ENCODE data around the gene THAP5. TPM values are rescaled to one million over a fixed set of nuclear protein-coding genes. Genes with fewer than 3 reads are reported as not detected.

The THAP5 gene
- total and polyA plus RNA-seq, 10 donors, result 8.8 to 44.1 (median 30.6) TPM

DNA sequence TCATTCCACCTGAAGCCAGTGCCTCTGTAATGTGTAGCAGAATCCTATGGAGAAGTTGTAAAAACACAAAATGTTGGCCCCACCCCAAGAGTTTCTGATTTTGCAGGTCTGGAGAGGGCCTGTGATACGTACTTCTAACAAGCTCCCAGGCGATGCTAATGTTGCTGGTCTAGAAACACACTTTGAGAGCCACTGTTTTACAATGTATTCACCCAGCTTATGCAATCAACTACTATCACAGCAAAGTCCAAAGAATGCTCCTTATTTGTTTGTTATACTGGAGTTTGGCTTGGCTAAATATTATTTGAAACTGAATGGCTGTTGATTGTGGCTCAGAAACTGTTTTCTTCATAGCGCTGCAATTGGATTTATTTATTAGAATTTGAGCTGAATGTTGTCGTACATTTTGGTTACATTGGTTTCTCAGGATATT, 44.5 kb upstream of the THAP5 start:
- H3K4me3 ChIP-seq, result no peak overlapping the region
- no peaks in the 10 kb centered on the region for H3K36me3 ChIP-seq
- no peaks in the 10 kb centered on the region for H3K27me3 ChIP-seq (replicated peaks in 1 of 7)
- no peak overlapping the region for H3K27ac ChIP-seq
- WGBS, 5 donors, result 88 to 99% (median 94%) methylated on average over 4 of the region's 4 CpGs
- intact Hi-C loops (cut with DNase I; ENCODE audit: low total_unique reads), result no loop called here
- TF ChIP-seq POLR2AphosphoS5 (IDR thresholded peaks at IDR 0.05) (no peak), POLR2A (IDR thresholded peaks at IDR 0.05) (no peak)
- TF ChIP-seq, protein P1, sequence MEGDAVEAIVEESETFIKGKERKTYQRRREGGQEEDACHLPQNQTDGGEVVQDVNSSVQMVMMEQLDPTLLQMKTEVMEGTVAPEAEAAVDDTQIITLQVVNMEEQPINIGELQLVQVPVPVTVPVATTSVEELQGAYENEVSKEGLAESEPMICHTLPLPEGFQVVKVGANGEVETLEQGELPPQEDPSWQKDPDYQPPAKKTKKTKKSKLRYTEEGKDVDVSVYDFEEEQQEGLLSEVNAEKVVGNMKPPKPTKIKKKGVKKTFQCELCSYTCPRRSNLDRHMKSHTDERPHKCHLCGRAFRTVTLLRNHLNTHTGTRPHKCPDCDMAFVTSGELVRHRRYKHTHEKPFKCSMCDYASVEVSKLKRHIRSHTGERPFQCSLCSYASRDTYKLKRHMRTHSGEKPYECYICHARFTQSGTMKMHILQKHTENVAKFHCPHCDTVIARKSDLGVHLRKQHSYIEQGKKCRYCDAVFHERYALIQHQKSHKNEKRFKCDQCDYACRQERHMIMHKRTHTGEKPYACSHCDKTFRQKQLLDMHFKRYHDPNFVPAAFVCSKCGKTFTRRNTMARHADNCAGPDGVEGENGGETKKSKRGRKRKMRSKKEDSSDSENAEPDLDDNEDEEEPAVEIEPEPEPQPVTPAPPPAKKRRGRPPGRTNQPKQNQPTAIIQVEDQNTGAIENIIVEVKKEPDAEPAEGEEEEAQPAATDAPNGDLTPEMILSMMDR (IDR thresholded peaks at IDR 0.05 in 8 of 11, conservative IDR thresholded peaks at IDR 0.05 in 3 of 11), result no peak
- no peaks in the 10 kb centered on the region for H3K9me3 ChIP-seq
- no peaks in the 10 kb centered on the region for H3K4me1 ChIP-seq
- DNase-seq, result no peak

DNA sequence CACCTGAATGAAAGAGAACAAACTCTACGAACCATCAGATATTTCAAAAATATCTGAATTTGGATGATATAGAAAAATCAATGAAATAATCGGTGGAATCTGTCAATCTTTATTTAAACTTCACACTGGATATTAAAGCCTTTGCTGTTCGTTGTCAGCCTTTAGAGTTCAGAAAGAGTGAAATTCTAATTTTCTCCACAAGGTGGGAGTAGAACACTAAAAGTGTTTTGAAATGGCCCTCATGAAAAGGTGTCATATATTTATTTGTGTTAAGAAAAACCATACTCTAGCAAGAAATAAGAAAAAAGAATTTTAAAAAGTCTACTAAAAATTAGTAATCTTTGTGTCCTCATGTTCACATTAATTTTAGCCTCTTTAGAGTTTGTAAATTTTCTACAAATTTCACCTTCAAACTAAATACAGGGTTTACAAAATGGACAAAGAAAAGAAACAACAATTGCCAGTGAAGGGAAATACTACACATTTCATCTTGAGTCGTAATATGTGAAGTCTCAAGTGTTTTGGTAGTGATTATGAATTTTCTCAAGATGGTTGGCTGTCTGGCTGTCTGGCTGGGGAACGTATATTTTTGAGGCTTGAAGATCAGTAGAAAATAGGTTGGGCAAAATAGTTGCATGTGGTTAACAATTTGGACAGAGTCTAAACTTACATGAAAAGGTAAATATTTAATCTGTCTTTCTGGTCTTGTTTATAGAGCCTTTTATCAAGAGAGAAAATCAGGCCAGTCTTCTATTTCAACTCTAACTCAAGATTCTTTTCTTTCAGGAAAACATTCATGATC, 43.8 kb upstream of the THAP5 start:
- no peak for DNase-seq
- 26 to 35% (median 28%) methylated on average over 5 of the region's 5 CpGs for WGBS, 5 donors

DNA sequence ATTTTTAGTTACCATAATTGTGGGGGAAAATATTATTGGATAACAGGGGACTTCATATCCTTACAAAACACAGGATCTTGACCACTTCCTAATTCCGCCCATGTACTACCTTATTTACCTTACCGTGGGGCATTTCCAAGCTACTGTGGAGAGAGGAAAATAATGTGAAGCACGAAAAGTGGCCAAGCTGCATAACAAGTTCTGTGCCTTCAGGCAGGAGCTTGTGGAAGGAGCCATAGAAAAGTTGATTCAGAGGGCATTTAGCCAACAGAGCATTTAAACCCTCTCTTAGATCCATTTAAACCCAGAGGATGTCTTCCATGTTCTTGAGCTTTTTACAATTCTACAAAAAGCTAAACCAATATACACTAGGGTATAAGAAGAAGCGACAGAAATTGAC, 41.8 kb upstream of the THAP5 start:
- TF ChIP-seq POLR2AphosphoS5 (IDR thresholded peaks at IDR 0.05), result no peak
- TF ChIP-seq POLR2A (IDR thresholded peaks at IDR 0.05), result no peak
- TF ChIP-seq, protein P1 (IDR thresholded peaks at IDR 0.05 in 8 of 11, conservative IDR thresholded peaks at IDR 0.05 in 3 of 11), result no peak
- whole genome bisulfite sequencing, 5 donors, result 62 to 75% (median 68%) methylated on average over 4 of the region's 4 CpGs
- no peaks in the 10 kb centered on the region for H3K9me3 ChIP-seq
- intact Hi-C loops (cut with DNase I; ENCODE audit: low total_unique reads), result no loop called here
- H3K27ac ChIP-seq, result no peak overlapping the region
- no peaks in the 10 kb centered on the region for H3K4me1 ChIP-seq
- H3K36me3 ChIP-seq, result no peaks in the 10 kb centered on the region
- H3K4me3 ChIP-seq, result no peak overlapping the region
- no peak for DNase-seq
- no peaks in the 10 kb centered on the region for H3K27me3 ChIP-seq (replicated peaks in 1 of 7)

More for the DNA sequence above, 43.8 kb upstream of the THAP5 start:
- no peaks in the 10 kb centered on the region for H3K9me3 ChIP-seq
- no peaks in the 10 kb centered on the region for H3K27me3 ChIP-seq (replicated peaks in 1 of 7)
- H3K4me1 ChIP-seq, result no peaks in the 10 kb centered on the region
- no peak overlapping the region for H3K4me3 ChIP-seq
- no peak for TF ChIP-seq POLR2AphosphoS5 (IDR thresholded peaks at IDR 0.05)
- TF ChIP-seq, protein P1 (IDR thresholded peaks at IDR 0.05 in 8 of 11, conservative IDR thresholded peaks at IDR 0.05 in 3 of 11), result peak; percentile 53 to 79 (median 69)
- H3K27ac ChIP-seq, result no peak overlapping the region
- H3K36me3 ChIP-seq, result no peaks in the 10 kb centered on the region
- intact Hi-C loops (cut with DNase I; ENCODE audit: low total_unique reads), result no loop called here

DNA sequence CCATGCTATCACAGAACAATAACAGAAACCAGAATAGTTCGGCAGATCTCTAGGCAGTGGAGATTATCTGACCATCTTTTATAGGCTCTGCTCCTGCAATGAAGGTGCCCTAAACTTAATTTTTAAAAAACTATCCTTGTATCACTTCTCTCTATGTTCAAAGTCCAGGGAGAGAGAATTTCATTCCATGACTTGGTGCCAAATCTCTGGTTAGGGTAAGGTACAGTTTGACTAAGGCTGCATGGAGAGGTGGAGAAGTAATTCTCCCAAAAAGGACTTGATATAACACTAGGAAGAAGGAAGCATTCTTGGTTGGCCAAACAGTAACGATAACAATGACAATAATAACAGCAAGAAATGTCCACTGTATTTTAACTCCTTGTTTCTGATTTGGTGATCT, 40.1 kb upstream of the THAP5 start:
- H3K4me3 ChIP-seq, result no peak overlapping the region
- no peaks in the 10 kb centered on the region for H3K36me3 ChIP-seq
- H3K27ac ChIP-seq, result no peak overlapping the region
- 81 to 91% (median 85%) methylated on average over 2 of the region's 2 CpGs for WGBS, 5 donors
- H3K4me1 ChIP-seq, result no peaks in the 10 kb centered on the region
- intact Hi-C loops (cut with DNase I; ENCODE audit: low total_unique reads), result no loop called here
- no peaks in the 10 kb centered on the region for H3K27me3 ChIP-seq (replicated peaks in 1 of 7)
- no peak for TF ChIP-seq POLR2A (IDR thresholded peaks at IDR 0.05)
- TF ChIP-seq POLR2AphosphoS5 (IDR thresholded peaks at IDR 0.05), result no peak
- DNase-seq, result no peak
- no peaks in the 10 kb centered on the region for H3K9me3 ChIP-seq
